ENCODE measurements around the gene SLBP. TPM values are rescaled to one million over a fixed set of nuclear protein-coding genes. Genes with fewer than 3 reads are reported as not detected.

The SLBP gene
- total and polyA plus RNA-seq, 8 donors: 8.7 to 20.2 (median 10.9) TPM

GRCh38 chr4:1646690-1647089 lies 65.4 kb downstream of the SLBP start:
- H3K4me3 ChIP-seq: no peak overlapping the region
- TF ChIP-seq CTCF (IDR thresholded peaks at IDR 0.05): no peak
- H3K36me3 ChIP-seq: no peaks in the 10 kb centered on the region
- no peak for FAIRE-seq
- no peak overlapping the region for H3K27ac ChIP-seq
- H3K4me1 ChIP-seq: no peaks in the 10 kb centered on the region
- no peaks in the 10 kb centered on the region for H3K9me3 ChIP-seq
- DNase-seq: no peak
- intact Hi-C loops (cut with DNase I): no loop called here
- no peak for ATAC-seq
- WGBS, 2 donors: 90 to 96% methylated on average over 7 of the region's 7 CpGs
- no peaks in the 10 kb centered on the region for H3K27me3 ChIP-seq

DNA sequence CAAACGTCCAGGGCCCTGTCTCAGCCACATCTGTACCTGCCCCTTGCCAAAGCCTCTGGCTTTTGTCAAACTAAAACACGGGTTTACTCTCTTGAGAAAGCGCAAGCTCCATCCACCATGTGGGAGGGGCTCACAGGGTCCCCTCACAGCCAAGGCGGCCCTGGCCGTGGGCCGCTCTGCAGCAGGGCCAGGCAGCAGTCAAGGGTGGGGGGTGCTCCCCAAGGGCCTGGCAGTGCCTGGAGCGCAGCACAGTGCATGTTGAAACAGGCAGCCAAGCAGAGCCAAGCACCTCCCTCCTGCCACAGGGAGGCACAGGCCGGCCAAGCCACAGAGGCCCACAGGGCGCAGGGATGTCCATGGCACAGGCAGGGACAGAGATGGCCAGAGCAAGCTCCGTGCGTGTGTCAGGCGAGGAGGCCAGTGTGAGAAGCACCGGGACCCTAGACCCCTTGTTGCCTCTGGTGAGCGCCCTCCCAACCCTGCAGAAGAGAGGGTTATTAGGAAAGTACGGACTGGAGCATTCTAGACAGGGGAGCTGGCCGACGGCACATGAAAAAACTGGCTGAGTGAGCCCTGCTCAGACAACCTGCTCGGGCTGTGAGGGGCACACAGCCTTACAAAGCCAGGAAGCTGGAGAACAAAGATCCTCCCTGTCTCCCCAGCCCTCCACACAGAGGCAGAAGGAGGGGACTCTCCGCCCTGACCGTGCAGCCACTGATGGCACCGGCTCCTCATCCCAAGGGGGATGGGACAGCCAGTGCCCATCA lies 67.0 kb downstream of the SLBP start:
- FAIRE-seq: no peak
- H3K27ac ChIP-seq: no peak overlapping the region
- intact Hi-C loops (cut with DNase I): no loop called here
- no peaks in the 10 kb centered on the region for H3K36me3 ChIP-seq
- no peaks in the 10 kb centered on the region for H3K4me1 ChIP-seq
- 76 to 81% methylated on average over 21 of the region's 21 CpGs for WGBS, 2 donors
- TF ChIP-seq CTCF (IDR thresholded peaks at IDR 0.05): no peak
- H3K27me3 ChIP-seq: no peaks in the 10 kb centered on the region
- H3K9me3 ChIP-seq: no peaks in the 10 kb centered on the region
- no peak overlapping the region for H3K4me3 ChIP-seq
- peak in 3 of 4 donors; percentile 16 to 71 (median 45) for ATAC-seq
- no peak for DNase-seq

DNA sequence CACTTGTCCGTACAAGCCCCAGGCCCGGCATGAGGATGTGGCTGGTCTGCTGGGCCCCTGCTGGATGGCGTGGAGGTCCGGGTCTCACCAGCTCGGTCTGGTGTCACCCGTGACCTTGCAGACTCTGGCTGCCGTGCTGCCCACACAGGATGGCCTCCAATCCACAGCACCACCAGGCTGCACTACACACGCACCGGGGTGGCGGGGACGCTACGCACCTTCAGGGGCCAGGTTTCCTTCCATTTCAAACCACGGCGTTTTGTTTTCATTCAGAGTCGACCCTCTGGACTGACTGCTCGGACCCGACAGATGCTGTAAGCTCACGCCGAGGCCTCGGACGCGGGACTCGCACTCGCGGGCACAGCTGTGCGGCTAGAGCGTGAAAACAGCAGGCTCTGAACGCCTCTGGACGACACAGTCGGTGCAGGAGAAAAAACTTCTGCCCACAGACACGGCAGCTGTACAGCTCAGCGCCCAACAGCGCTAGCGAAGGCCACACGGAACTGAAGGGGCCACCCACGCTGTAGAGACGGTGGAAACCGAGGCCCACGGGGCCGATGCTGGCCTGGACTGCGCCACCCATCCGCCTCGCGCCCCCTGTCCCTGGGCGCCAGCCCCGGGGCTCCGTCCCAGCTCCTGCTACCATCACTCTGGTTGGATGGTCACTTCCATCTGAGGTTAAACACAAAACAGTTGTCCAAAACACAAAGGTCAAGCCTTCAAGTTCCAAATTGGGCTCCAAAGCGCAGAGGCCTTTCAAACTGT lies 68.0 kb downstream of the SLBP start:
- Histone ChIP-seq H3K4me1 (no peaks in the 10 kb centered on the region), H3K27me3 (no peaks in the 10 kb centered on the region), H3K36me3 (no peaks in the 10 kb centered on the region), H3K9me3 (no peaks in the 10 kb centered on the region), H3K27ac (no peak overlapping the region), H3K4me3 (no peak overlapping the region)
- FAIRE-seq: no peak
- intact Hi-C loops (cut with DNase I): no loop called here
- peak in 3 of 6 donors; percentile 12 to 50 (median 48) for DNase-seq
- no peak for TF ChIP-seq CTCF (IDR thresholded peaks at IDR 0.05)
- 91 to 93% methylated on average over 48 of the region's 48 CpGs for WGBS, 2 donors
- no peak for ATAC-seq

Other genes starting within 250 kb of the SLBP start
- gene FAM53A, start 28.0 kb downstream of the SLBP start, total RNA-seq: 1 to 10 TPM in 4 of 6 donors, under 1 TPM in 2; 0.60 to 1.4 (median 1.2) TPM
- 1 to 10 TPM; 2.4 to 2.7 TPM for gene FAM53A, start 28.0 kb downstream of the SLBP start, polyA plus RNA-seq
- 10 to 100 TPM; 17.2 to 27.1 (median 18.9) TPM for gene TMEM129, start 9.0 kb upstream of the SLBP start, total RNA-seq
- gene TMEM129, start 9.0 kb upstream of the SLBP start, polyA plus RNA-seq: 10 to 100 TPM; 25.9 to 32.7 TPM
- gene TACC3, start 9.2 kb upstream of the SLBP start, total RNA-seq: 1 to 10 TPM in 5 of 6 donors, under 1 TPM in 1; 0.97 to 4.4 (median 2.4) TPM
- 1 to 10 TPM; 4.0 to 4.8 TPM for gene TACC3, start 9.2 kb upstream of the SLBP start, polyA plus RNA-seq
- 10 to 100 TPM; 40.4 to 88.3 (median 53.5) TPM for gene FGFR3, start 81.0 kb upstream of the SLBP start, total RNA-seq
- gene FGFR3, start 81.0 kb upstream of the SLBP start, polyA plus RNA-seq: 100 to 1,000 TPM; 163 to 300 TPM
- 10 to 100 TPM; 13.0 to 22.6 (median 19.3) TPM for gene LETM1, start 143.8 kb upstream of the SLBP start, total RNA-seq
- 10 to 100 TPM; 13.7 to 28.0 TPM for gene LETM1, start 143.8 kb upstream of the SLBP start, polyA plus RNA-seq
- 10 to 100 TPM; 20.0 to 36.6 (median 23.8) TPM for gene NSD2, start 159.1 kb upstream of the SLBP start, total RNA-seq
- 10 to 100 TPM; 11.7 to 14.2 TPM for gene NSD2, start 159.1 kb upstream of the SLBP start, polyA plus RNA-seq

Measured in pancreas (tissue), 10 donors.